ENCODE measurements around the gene MYL2. TPM values are rescaled to one million over a fixed set of nuclear protein-coding genes. Genes with fewer than 3 reads are reported as not detected.

Gene MYL2
- total RNA-seq, 1 experiment from 2014 or later, result not detected

GRCh38 chr12:110935588-110935987 lies 15.2 kb upstream of the MYL2 start (continued):
- TF ChIP-seq ATF3 (CRISPR knock-in tag; conservative IDR thresholded peaks at IDR 0.05), result no peak
- TF ChIP-seq ZNF121 (CRISPR knock-in tag; IDR thresholded peaks at IDR 0.05), result no peak
- no peak for TF ChIP-seq NR1H2 (CRISPR knock-in tag; IDR thresholded peaks at IDR 0.05)
- no peak for TF ChIP-seq ATF2 (CRISPR knock-in tag; IDR thresholded peaks at IDR 0.05; ENCODE audit: borderline replicate concordance, low read depth)
- TF ChIP-seq PRRX2 (CRISPR knock-in tag; IDR thresholded peaks at IDR 0.05), result no peak
- no peak for TF ChIP-seq ZNF232 (CRISPR knock-in tag; IDR thresholded peaks at IDR 0.05)
- TF ChIP-seq MAX (CRISPR knock-in tag; IDR thresholded peaks at IDR 0.05), result no peak

GRCh38 chr12:110934093-110934852 lies 13.9 kb upstream of the MYL2 start:
- peaks cover 18% of the 10 kb centered on the region for H3K27me3 Mint-ChIP-seq (ENCODE audit: low read depth)
- H3K27ac Mint-ChIP-seq, result peak overlapping the region; percentile 82
- H3K9me3 Mint-ChIP-seq, result peaks cover 5% of the 10 kb centered on the region; the same call in 1 of the 2 replicates
- ATAC-seq, result peak; percentile 41
- no peak for DNase-seq (ENCODE audit: low spot score)
- ChIA-PET CTCF (interaction anchor here (2.4 kb wide), 1 partner anchor 72 kb away, joined by 7 read pairs; no protein-coding TSS in a partner anchor), POLR2A (no interaction called here)
- peaks cover 3% of the 10 kb centered on the region; the same call in 1 of the 2 replicates for H3K36me3 Mint-ChIP-seq
- peaks cover 56% of the 10 kb centered on the region for H3K4me1 Mint-ChIP-seq
- H3K4me3 Mint-ChIP-seq, result no peak overlapping the region; the same call in 1 of the 2 replicates
- no peak for TF ChIP-seq ZNF396 (CRISPR knock-in tag; IDR thresholded peaks at IDR 0.05; ENCODE audit: borderline replicate concordance)
- TF ChIP-seq ZNF263 (CRISPR knock-in tag; IDR thresholded peaks at IDR 0.05; ENCODE audit: low read depth), result no peak
- no peak for TF ChIP-seq STAT6 (CRISPR knock-in tag; conservative IDR thresholded peaks at IDR 0.05; ENCODE audit: low read depth)
- TF ChIP-seq ATF3 (CRISPR knock-in tag; conservative IDR thresholded peaks at IDR 0.05), result no peak
- no peak for TF ChIP-seq JUN (CRISPR knock-in tag; IDR thresholded peaks at IDR 0.05)
- no peak for TF ChIP-seq MAX (CRISPR knock-in tag; IDR thresholded peaks at IDR 0.05)
- no peak for TF ChIP-seq E2F4 (CRISPR knock-in tag; IDR thresholded peaks at IDR 0.05; ENCODE audit: borderline replicate concordance, low read depth)
- no peak for TF ChIP-seq IRF2 (CRISPR knock-in tag; IDR thresholded peaks at IDR 0.05; ENCODE audit: borderline replicate concordance, low read depth)
- TF ChIP-seq CDX4 (CRISPR knock-in tag; IDR thresholded peaks at IDR 0.05; ENCODE audit: borderline replicate concordance), result no peak
- no peak for TF ChIP-seq HMGA2 (CRISPR knock-in tag; IDR thresholded peaks at IDR 0.05)
- no peak for TF ChIP-seq CTCF (IDR thresholded peaks at IDR 0.05)
- TF ChIP-seq CREM (CRISPR knock-in tag; IDR thresholded peaks at IDR 0.05), result no peak
- no peak for TF ChIP-seq TP53 (CRISPR knock-in tag; IDR thresholded peaks at IDR 0.05)
- no peak for TF ChIP-seq AR (CRISPR knock-in tag; IDR thresholded peaks at IDR 0.05)

All from WTC11 (cell line).